Measurements from ENCODE around the gene CA14.
"Not testable (repeated sequence)": the region's sequence is repeated elsewhere in the genome, so short reads cannot be mapped to it uniquely, and the experiment has no call there.

CA14 gene

GRCh38 chr1:150281758-150282557 lies 24.4 kb downstream of the CA14 start, which contains the start of gene CIART:
CIART (plus strand) TSS chr1:150282554; CDS start chr1:150283268, 714 bp downstream.
- peak; percentile 98 for DNase-seq (ENCODE audit: low spot score)

GRCh38 chr1:150282558-150282958 lies 25.0 kb downstream of the CA14 start:
- DNase-seq (ENCODE audit: low spot score): no peak

- DNase-seq (ENCODE audit: low spot score): no peak
These were observed 25.7 kb downstream of the CA14 start for GRCh38 chr1:150283260-150283659.

- DNase-seq (ENCODE audit: low spot score): no peak
These were observed 30.8 kb downstream of the CA14 start for GRCh38 chr1:150288382-150288781.

GRCh38 chr1:150288822-150289221 lies 31.2 kb downstream of the CA14 start:
- DNase-seq (ENCODE audit: low spot score): no peak

GRCh38 chr1:150293433-150294253 lies 36.1 kb downstream of the CA14 start, which contains the start of gene MRPS21:
MRPS21 (plus strand) TSS chr1:150293861; CDS start chr1:150294367, 506 bp downstream.
- DNase-seq (ENCODE audit: low spot score): peak; percentile 95

- DNase-seq (ENCODE audit: low spot score): no peak
These were observed 37.9 kb downstream of the CA14 start for GRCh38 chr1:150295476-150295875.

- DNase-seq (ENCODE audit: low spot score): no peak
These were observed 42.1 kb downstream of the CA14 start for GRCh38 chr1:150299716-150300115.

- peak; percentile 84 for DNase-seq (ENCODE audit: low spot score)
These were observed 44.8 kb downstream of the CA14 start for GRCh38 chr1:150302338-150302737.

GRCh38 chr1:150302902-150303301 lies 45.3 kb downstream of the CA14 start:
- no peak for DNase-seq (ENCODE audit: low spot score)

- not testable (repeated sequence) for DNase-seq (ENCODE audit: low spot score)
These were observed 51.0 kb downstream of the CA14 start for GRCh38 chr1:150308585-150308984.

GRCh38 chr1:150309758-150310508 lies 52.4 kb downstream of the CA14 start:
- no peak for DNase-seq (ENCODE audit: low spot score)

GRCh38 chr1:150311762-150312161 lies 54.2 kb downstream of the CA14 start:
- no peak for DNase-seq (ENCODE audit: low spot score)
